ENCODE results near the gene MKRN3. TPM values are rescaled to one million over a fixed set of nuclear protein-coding genes. Genes with fewer than 3 reads are reported as not detected.

Gene MKRN3
- total and polyA plus RNA-seq, 7 donors: 0.62 to 6.0 (median 1.3) TPM

DNA sequence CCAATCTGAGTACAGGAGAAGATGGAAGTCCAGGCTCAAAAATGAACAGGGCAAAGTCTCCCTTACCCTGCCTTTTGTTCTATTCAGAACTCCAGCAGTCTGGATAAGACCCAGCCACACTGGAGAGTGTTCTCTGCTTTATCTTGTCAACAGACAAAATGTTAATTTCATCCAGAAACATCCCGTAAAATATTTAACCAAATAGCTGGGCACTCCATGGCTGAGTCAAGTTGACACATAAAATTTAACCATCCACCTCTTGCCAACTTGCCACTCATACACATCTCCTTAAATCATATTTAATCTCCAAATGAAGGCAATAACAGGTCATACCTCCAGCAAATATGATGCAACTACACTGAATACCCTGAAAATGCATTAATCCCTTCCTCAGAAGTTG is 33.6 kb downstream of the MKRN3 start:
- intact Hi-C loops (cut with DNase I): no loop called here
- WGBS, 3 donors: 90% methylated on average over 1 of the region's 1 CpG
- no peak for DNase-seq

GRCh38 chr15:23602124-23602523 is 36.6 kb downstream of the MKRN3 start:
- intact Hi-C loops (cut with DNase I): no loop called here
- Histone ChIP-seq H3K9me3 (no peaks in the 10 kb centered on the region), H3K27ac (no peak overlapping the region), H3K4me1 (no peaks in the 10 kb centered on the region), H3K36me3 (ENCODE audit: insufficient read depth in 1 of 2, low read depth in 1 of 2) (no peaks in the 10 kb centered on the region), H3K27me3 (ENCODE audit: insufficient read depth in 3 of 3, low read length in 2 of 3) (no peaks in the 10 kb centered on the region), H3K4me3 (no peak overlapping the region)
- WGBS, 3 donors: 93 to 97% (median 96%) methylated on average over 6 of the region's 6 CpGs
- ATAC-seq: no peak
- TF ChIP-seq CTCF (IDR thresholded peaks at IDR 0.05): no peak
- DNase-seq: no peak

More for the DNA sequence above, 33.6 kb downstream of the MKRN3 start:
- Histone ChIP-seq H3K9me3 (no peaks in the 10 kb centered on the region), H3K27ac (no peak overlapping the region), H3K4me3 (no peak overlapping the region), H3K36me3 (ENCODE audit: insufficient read depth in 1 of 2, low read depth in 1 of 2) (no peaks in the 10 kb centered on the region), H3K27me3 (ENCODE audit: insufficient read depth in 3 of 3, low read length in 2 of 3) (no peaks in the 10 kb centered on the region), H3K4me1 (no peaks in the 10 kb centered on the region)
- no peak for TF ChIP-seq CTCF (IDR thresholded peaks at IDR 0.05)
- ATAC-seq: no peak

GRCh38 chr15:23606226-23606625 is 40.8 kb downstream of the MKRN3 start:
- TF ChIP-seq CTCF (IDR thresholded peaks at IDR 0.05): no peak
- Histone ChIP-seq H3K27me3 (ENCODE audit: insufficient read depth in 3 of 3, low read length in 2 of 3) (no peaks in the 10 kb centered on the region), H3K9me3 (no peaks in the 10 kb centered on the region), H3K4me1 (no peaks in the 10 kb centered on the region), H3K4me3 (no peak overlapping the region), H3K27ac (no peak overlapping the region), H3K36me3 (ENCODE audit: insufficient read depth in 1 of 2, low read depth in 1 of 2) (no peaks in the 10 kb centered on the region)
- ATAC-seq (no peak), DNase-seq (no peak)
- intact Hi-C loops (cut with DNase I): no loop called here
- 80 to 88% (median 86%) methylated on average over 2 of the region's 2 CpGs for WGBS, 3 donors

GRCh38 chr15:23616536-23616935 is 51.1 kb downstream of the MKRN3 start:
- no peak overlapping the region for H3K27ac ChIP-seq
- 51 to 57% (median 54%) methylated on average over 10 of the region's 10 CpGs for WGBS, 3 donors
- intact Hi-C loops (cut with DNase I): no loop called here
- no peaks in the 10 kb centered on the region for H3K27me3 ChIP-seq (ENCODE audit: insufficient read depth in 3 of 3, low read length in 2 of 3)
- no peak for DNase-seq
- ATAC-seq: no peak
- no peaks in the 10 kb centered on the region for H3K9me3 ChIP-seq
- no peaks in the 10 kb centered on the region for H3K4me1 ChIP-seq
- no peak for TF ChIP-seq CTCF (IDR thresholded peaks at IDR 0.05)
- H3K4me3 ChIP-seq: no peak overlapping the region
- H3K36me3 ChIP-seq (ENCODE audit: insufficient read depth in 1 of 2, low read depth in 1 of 2): no peaks in the 10 kb centered on the region

Other genes with a start within 250 kb of the MKRN3 start
- not detected for gene GOLGA6L26, start 231.5 kb upstream of the MKRN3 start, total RNA-seq
- gene GOLGA6L26, start 231.5 kb upstream of the MKRN3 start, polyA plus RNA-seq: not detected
- gene GOLGA8S, start 210.9 kb upstream of the MKRN3 start, total RNA-seq: under 1 TPM in 3 of 4 donors, not detected in 1; 0.04 to 0.32 (median 0.07) TPM
- gene GOLGA8S, start 210.9 kb upstream of the MKRN3 start, polyA plus RNA-seq: under 1 TPM in 1 of 3 donors, not detected in 2; 0.01 TPM
- not detected for gene GOLGA6L2, start 118.4 kb upstream of the MKRN3 start, total RNA-seq
- not detected for gene GOLGA6L2, start 118.4 kb upstream of the MKRN3 start, polyA plus RNA-seq
- gene MAGEL2, start 82.2 kb downstream of the MKRN3 start, total RNA-seq: under 1 TPM; 0.04 to 0.19 (median 0.09) TPM
- gene MAGEL2, start 82.2 kb downstream of the MKRN3 start, polyA plus RNA-seq: under 1 TPM in 2 of 3 donors, not detected in 1; 0.01 TPM
- 10 to 100 TPM in 3 of 4 donors, 1 to 10 TPM in 1; 6.1 to 26.3 (median 11.1) TPM for gene NDN, start 121.6 kb downstream of the MKRN3 start, total RNA-seq
- 10 to 100 TPM; 11.0 to 28.0 (median 15.2) TPM for gene NDN, start 121.6 kb downstream of the MKRN3 start, polyA plus RNA-seq

All from psoas muscle (tissue), 8 donors.